Right lobe of liver (tissue), 4 donors: ENCODE measurements around the gene PRSS56.

ENCODE experiments used
- CTCF ChIP-seq, 4 donors: fragments of 200-600 bp in 3 of 4; fragments of 450-650 bp in 1 of 4; IDR thresholded peaks; one replicate each; pipeline versions ENCODE4 v1.5.1 to v1.8.0; 2016 to 2022; ENCODE audit warnings: antibody characterized with exemption in 4 of 4, mild to moderate bottlenecking in 2 of 4
- POLR2A ChIP-seq: fragments of 450-650 bp; IDR thresholded peaks from one replicate; pipeline ENCODE4 v1.6.1; 2017; ENCODE audit warnings: antibody characterized with exemption, mild to moderate bottlenecking
- donor health status: DM: no; HTN: no; CAD: no.
- donor health status: DM: no; HTN: no; CAD: no.
- donor health status: DM: no; HTN: yes; CAD: no.

DNA sequence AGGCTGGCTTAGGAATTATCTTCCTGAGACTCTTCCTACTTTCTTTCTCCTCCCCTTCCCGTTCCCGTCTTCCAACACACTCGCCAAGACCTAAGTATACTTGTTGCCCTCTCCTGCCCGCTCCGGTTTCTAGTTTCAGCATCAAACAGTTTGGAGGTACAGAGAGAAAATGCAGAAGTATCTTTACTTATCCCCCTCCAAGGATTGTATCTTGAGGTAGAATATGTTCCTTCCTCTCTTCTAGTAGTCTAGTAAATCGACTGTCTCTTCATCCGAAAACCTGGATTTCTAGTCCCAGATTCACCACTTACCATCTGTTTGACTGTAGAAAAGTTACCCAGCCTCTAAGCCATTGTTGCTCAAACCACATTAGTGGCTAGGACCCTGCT, 31.1 kb downstream of the PRSS56 start:
- TF ChIP-seq CTCF (IDR thresholded peaks at IDR 0.05) = no peak
- TF ChIP-seq POLR2A = no peak
